ENCODE results near the gene HIP1. TPM values are rescaled to one million over a fixed set of nuclear protein-coding genes. Genes with fewer than 3 reads are reported as not detected.

HIP1 gene
- total RNA-seq, 1 experiment from 2014 or later, result 13.7 TPM

- H3K4me1 ChIP-seq, result no peaks in the 10 kb centered on the region
- no peaks in the 10 kb centered on the region for H3K36me3 ChIP-seq (ENCODE audit: control insufficient read depth, insufficient read depth, low read length)
- H3K27me3 ChIP-seq (replicated peaks; ENCODE audit: control insufficient read depth, insufficient read depth, low read length), result no peaks in the 10 kb centered on the region
- H3K4me3 ChIP-seq (ENCODE audit: low read depth, low read length), result no peak overlapping the region
- no peaks in the 10 kb centered on the region for H3K9me3 ChIP-seq
- Mint-ChIP-seq H3K4me3 (ENCODE audit: unreplicated experiment) (no peak overlapping the region), H3K27ac (ENCODE audit: unreplicated experiment) (no peak overlapping the region), H3K4me1 (ENCODE audit: low read depth, unreplicated experiment) (no peaks in the 10 kb centered on the region), H3K36me3 (ENCODE audit: insufficient read depth, unreplicated experiment) (peaks cover 6% of the 10 kb centered on the region), H3K9me3 (ENCODE audit: unreplicated experiment) (no peaks in the 10 kb centered on the region), H3K27me3 (ENCODE audit: insufficient read depth, unreplicated experiment) (no peaks in the 10 kb centered on the region)
- no TSS peak for BruUV-seq (replicated peaks)
- POLR2A ChIA-PET, result interaction anchor here (0.6 kb wide), 1 partner anchor 19 kb away, joined by 3 read pairs; no protein-coding TSS in a partner anchor
- no peak for TF ChIP-seq CTCF (IDR thresholded peaks at IDR 0.05; ENCODE audit: insufficient read depth in 1 of 2, low read depth in 1 of 2, low read length in 1 of 2, severe bottlenecking in 1 of 2, unreplicated experiment in 1 of 2)
- DNase-seq, result no peak
- intact Hi-C loops (cut with micrococcal nuclease; ENCODE audit: unreplicated experiment), result no loop called here
- CTCF ChIA-PET, result no interaction called here
Measured at GRCh38 chr7:75575488-75576121, 163.1 kb downstream of the HIP1 start.

GRCh38 chr7:75573477-75574019 lies 165.2 kb downstream of the HIP1 start:
- no peak for TF ChIP-seq CTCF (IDR thresholded peaks at IDR 0.05; ENCODE audit: insufficient read depth in 1 of 2, low read depth in 1 of 2, low read length in 1 of 2, severe bottlenecking in 1 of 2, unreplicated experiment in 1 of 2)
- H3K36me3 ChIP-seq (ENCODE audit: control insufficient read depth, insufficient read depth, low read length), result no peaks in the 10 kb centered on the region
- BruUV-seq (replicated peaks), result no TSS peak
- H3K9me3 Mint-ChIP-seq (ENCODE audit: unreplicated experiment), result no peaks in the 10 kb centered on the region
- H3K4me3 Mint-ChIP-seq (ENCODE audit: unreplicated experiment), result no peak overlapping the region
- POLR2A ChIA-PET, result no interaction called here
- intact Hi-C loops (cut with micrococcal nuclease; ENCODE audit: unreplicated experiment), result no loop called here
- H3K4me1 ChIP-seq, result no peaks in the 10 kb centered on the region
- peaks cover 6% of the 10 kb centered on the region for H3K36me3 Mint-ChIP-seq (ENCODE audit: insufficient read depth, unreplicated experiment)
- CTCF ChIA-PET, result no interaction called here
- H3K27ac Mint-ChIP-seq (ENCODE audit: unreplicated experiment), result no peak overlapping the region
- H3K27me3 Mint-ChIP-seq (ENCODE audit: insufficient read depth, unreplicated experiment), result no peaks in the 10 kb centered on the region
- H3K4me3 ChIP-seq (ENCODE audit: low read depth, low read length), result no peak overlapping the region
- H3K4me1 Mint-ChIP-seq (ENCODE audit: low read depth, unreplicated experiment), result no peaks in the 10 kb centered on the region
- no peak for DNase-seq
- no peaks in the 10 kb centered on the region for H3K27me3 ChIP-seq (replicated peaks; ENCODE audit: control insufficient read depth, insufficient read depth, low read length)
- H3K9me3 ChIP-seq, result no peaks in the 10 kb centered on the region

GRCh38 chr7:75572814-75573213 lies 165.9 kb downstream of the HIP1 start:
- Histone ChIP-seq H3K36me3 (ENCODE audit: control insufficient read depth, insufficient read depth, low read length) (no peaks in the 10 kb centered on the region), H3K4me1 (no peaks in the 10 kb centered on the region), H3K4me3 (ENCODE audit: low read depth, low read length) (no peak overlapping the region), H3K27me3 (replicated peaks; ENCODE audit: control insufficient read depth, insufficient read depth, low read length) (no peaks in the 10 kb centered on the region), H3K9me3 (no peaks in the 10 kb centered on the region)
- Mint-ChIP-seq H3K27ac (ENCODE audit: unreplicated experiment) (no peak overlapping the region), H3K4me3 (ENCODE audit: unreplicated experiment) (no peak overlapping the region), H3K4me1 (ENCODE audit: low read depth, unreplicated experiment) (no peaks in the 10 kb centered on the region), H3K36me3 (ENCODE audit: insufficient read depth, unreplicated experiment) (peaks cover 6% of the 10 kb centered on the region), H3K27me3 (ENCODE audit: insufficient read depth, unreplicated experiment) (no peaks in the 10 kb centered on the region), H3K9me3 (ENCODE audit: unreplicated experiment) (no peaks in the 10 kb centered on the region)
- DNase-seq, result no peak
- POLR2A ChIA-PET, result no interaction called here
- CTCF ChIA-PET, result interaction anchor here (1.1 kb wide), 1 partner anchor 11 kb away, joined by 3 read pairs; no protein-coding TSS in a partner anchor
- BruUV-seq (replicated peaks), result no TSS peak
- TF ChIP-seq CTCF (IDR thresholded peaks at IDR 0.05; ENCODE audit: insufficient read depth in 1 of 2, low read depth in 1 of 2, low read length in 1 of 2, severe bottlenecking in 1 of 2, unreplicated experiment in 1 of 2), result no peak
- intact Hi-C loops (cut with micrococcal nuclease; ENCODE audit: unreplicated experiment), result no loop called here

All from Caco-2 (cell line).